SU-DHL-6 (cell line): Measurements from ENCODE around the gene PPP2R2D.

Experiments used
- H2AFZ ChIP-seq: fragments of 200-600 bp; sonication (generic); 2 replicates; pipeline ENCODE4 v1.6.1; 2014; ENCODE audit warnings: low read depth, mild to moderate bottlenecking, moderate library complexity, mixed read lengths, antibody characterized with exemption, low read length; ENCODE audit not compliant: severe bottlenecking
- H3F3A ChIP-seq: fragments of 200-600 bp; shearing (Covaris generic); 2 replicates; pipeline ENCODE4 v1.6.0; 2016; ENCODE audit warnings: antibody characterized with exemption, mild to moderate bottlenecking; ENCODE audit not compliant: insufficient read depth
- H3K27ac ChIP-seq: fragments of 200-600 bp; sonication (generic); 2 replicates; pipeline ENCODE4 v1.5.1; 2016; ENCODE audit warnings: low read depth, mild to moderate bottlenecking, low read length, moderate library complexity, mixed read lengths
- H3K27me3 ChIP-seq: fragments of 200-600 bp; sonication (generic), shearing (Covaris generic); 2 replicates; pipeline ENCODE4 v1.6.0; 2014; ENCODE audit warnings: mild to moderate bottlenecking, low read length
- H3K36me3 ChIP-seq: fragments of 200-600 bp; sonication (generic); 2 replicates; pipeline ENCODE4 v1.6.1; 2014; ENCODE audit warnings: mild to moderate bottlenecking, low read length, mixed read lengths
- H3K4me2 ChIP-seq: fragments of 300-600, 200-600 bp; shearing (Covaris generic), sonication (generic); 2 replicates; pipeline ENCODE4 v1.6.0; 2014; ENCODE audit warnings: low read length, low read depth, mild to moderate bottlenecking; ENCODE audit not compliant: poor library complexity, severe bottlenecking
- H3K4me3 ChIP-seq: fragments of 200-600 bp; sonication (generic); 2 replicates; pipeline ENCODE4 v1.5.1; 2014; ENCODE audit warnings: antibody characterized with exemption, low read length, mild to moderate bottlenecking, mixed read lengths; ENCODE audit not compliant: insufficient read depth, poor library complexity, severe bottlenecking
- H3K79me2 ChIP-seq: fragments of 200-600 bp; sonication (generic); 2 replicates; pipeline ENCODE4 v1.6.1; 2014; ENCODE audit warnings: mild to moderate bottlenecking, low read length, moderate library complexity; ENCODE audit not compliant: insufficient read depth
- H3K9ac ChIP-seq: fragments of 200-600 bp; sonication (generic); 2 replicates; pipeline ENCODE4 v1.7.0; 2014; ENCODE audit warnings: mild to moderate bottlenecking, low read length
- H3K9me2 ChIP-seq: fragments of 200-600 bp; sonication (generic); replicated peaks from 2 replicates; pipeline ENCODE4 v1.6.1; 2014; ENCODE audit warnings: low read length; ENCODE audit not compliant: insufficient read depth
- H3K9me3 ChIP-seq: fragments of 200-600 bp; sonication (generic); 2 replicates; pipeline ENCODE4 v1.6.1; 2014; ENCODE audit warnings: low read length, mixed read lengths; ENCODE audit not compliant: insufficient read depth
- H4K20me1 ChIP-seq: fragments of 200-600 bp; sonication (generic); 2 replicates; pipeline ENCODE4 v1.6.1; 2014; ENCODE audit warnings: low read depth, mild to moderate bottlenecking, antibody characterized with exemption, low read length, moderate library complexity, mixed read lengths
- EZH2phosphoT487 ChIP-seq: fragments of 200-600 bp; sonication (generic), shearing (Covaris generic); conservative IDR thresholded peaks from 2 replicates; pipeline ENCODE4 v1.6.1; 2018; ENCODE audit warnings: mild to moderate bottlenecking, antibody characterized with exemption, low read length, moderate library complexity, mixed read lengths
- TF ChIP-seq, protein P1 (sequence below): fragments of 200-600 bp; sonication (generic); IDR thresholded peaks from one replicate; pipeline ENCODE4 v1.5.1; 2017; ENCODE audit warnings: antibody characterized with exemption, mild to moderate bottlenecking, low read length, moderate library complexity; ENCODE audit not compliant: insufficient read depth, poor library complexity, severe bottlenecking

The PPP2R2D gene

DNA sequence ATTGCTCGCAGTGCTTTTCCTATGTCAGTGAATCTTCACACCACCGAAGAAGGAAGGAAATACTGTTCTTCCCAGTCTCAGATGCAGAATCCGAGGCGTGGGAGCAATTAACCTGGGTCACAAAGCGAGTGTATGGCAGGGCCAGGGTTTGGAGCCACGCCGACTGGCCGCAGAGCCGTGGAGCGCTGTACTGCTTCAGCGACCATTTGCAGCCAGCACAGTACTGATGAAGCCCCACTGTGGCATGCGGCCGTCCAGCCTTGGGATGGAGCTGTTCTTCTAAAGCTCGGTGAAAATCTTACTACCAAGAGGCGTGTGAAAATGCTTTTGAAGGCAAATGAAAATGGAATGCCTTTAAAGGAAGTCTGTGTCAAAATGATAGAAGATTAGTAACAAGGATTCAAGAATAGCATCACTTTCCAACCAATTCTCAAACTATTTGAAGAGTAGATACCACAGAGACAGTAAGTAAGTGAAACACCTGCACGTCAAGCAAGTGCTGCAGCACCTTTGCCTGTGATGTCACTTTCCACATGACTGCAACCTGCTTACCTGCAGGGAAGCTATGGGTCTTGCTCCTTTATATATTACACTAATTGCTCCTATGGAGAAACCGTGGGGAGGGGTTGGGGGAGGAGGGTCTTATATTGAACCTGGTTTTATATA lies 4.9 kb downstream of the PPP2R2D start:
- no peak for TF ChIP-seq EZH2phosphoT487
- TF ChIP-seq, protein P1, sequence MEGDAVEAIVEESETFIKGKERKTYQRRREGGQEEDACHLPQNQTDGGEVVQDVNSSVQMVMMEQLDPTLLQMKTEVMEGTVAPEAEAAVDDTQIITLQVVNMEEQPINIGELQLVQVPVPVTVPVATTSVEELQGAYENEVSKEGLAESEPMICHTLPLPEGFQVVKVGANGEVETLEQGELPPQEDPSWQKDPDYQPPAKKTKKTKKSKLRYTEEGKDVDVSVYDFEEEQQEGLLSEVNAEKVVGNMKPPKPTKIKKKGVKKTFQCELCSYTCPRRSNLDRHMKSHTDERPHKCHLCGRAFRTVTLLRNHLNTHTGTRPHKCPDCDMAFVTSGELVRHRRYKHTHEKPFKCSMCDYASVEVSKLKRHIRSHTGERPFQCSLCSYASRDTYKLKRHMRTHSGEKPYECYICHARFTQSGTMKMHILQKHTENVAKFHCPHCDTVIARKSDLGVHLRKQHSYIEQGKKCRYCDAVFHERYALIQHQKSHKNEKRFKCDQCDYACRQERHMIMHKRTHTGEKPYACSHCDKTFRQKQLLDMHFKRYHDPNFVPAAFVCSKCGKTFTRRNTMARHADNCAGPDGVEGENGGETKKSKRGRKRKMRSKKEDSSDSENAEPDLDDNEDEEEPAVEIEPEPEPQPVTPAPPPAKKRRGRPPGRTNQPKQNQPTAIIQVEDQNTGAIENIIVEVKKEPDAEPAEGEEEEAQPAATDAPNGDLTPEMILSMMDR: no peak
- H3K36me3 ChIP-seq: no peaks in the 10 kb centered on the region
- no peak overlapping the region for H2AFZ ChIP-seq
- H3K9me3 ChIP-seq: no peaks in the 10 kb centered on the region
- H3K9ac ChIP-seq: no peak overlapping the region
- H3K4me2 ChIP-seq: no peak overlapping the region
- H3K9me2 ChIP-seq: no peaks in the 10 kb centered on the region
- H4K20me1 ChIP-seq: peaks cover 17% of the 10 kb centered on the region
- H3F3A ChIP-seq: no peaks in the 10 kb centered on the region
- H3K27me3 ChIP-seq: no peaks in the 10 kb centered on the region
- no peak overlapping the region for H3K27ac ChIP-seq
- H3K4me3 ChIP-seq: no peak overlapping the region
- peaks cover 93% of the 10 kb centered on the region for H3K79me2 ChIP-seq

DNA sequence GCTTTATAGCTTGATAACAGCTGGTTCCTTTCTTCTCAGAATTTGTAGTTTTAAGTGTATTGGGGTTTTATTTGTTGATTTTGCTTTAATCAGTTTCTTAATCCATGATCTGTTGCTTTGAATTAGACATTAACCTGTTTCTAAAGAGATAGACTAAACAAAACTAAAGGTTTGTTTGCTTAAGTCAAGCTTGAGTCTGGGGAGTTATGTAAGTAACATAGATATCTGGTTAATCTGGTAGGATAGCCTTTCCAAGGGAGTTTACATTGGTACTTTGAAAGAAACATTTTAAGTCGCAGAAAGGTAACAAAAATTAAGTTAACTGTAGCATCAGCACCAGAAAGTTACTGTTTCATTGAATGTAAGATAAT lies 5.4 kb downstream of the PPP2R2D start:
- Histone ChIP-seq H3F3A (no peaks in the 10 kb centered on the region), H3K9me3 (no peaks in the 10 kb centered on the region), H3K9ac (no peak overlapping the region), H4K20me1 (peaks cover 17% of the 10 kb centered on the region), H3K27me3 (no peaks in the 10 kb centered on the region), H3K4me2 (no peak overlapping the region), H3K27ac (no peak overlapping the region), H3K79me2 (peaks cover 96% of the 10 kb centered on the region), H3K4me3 (no peak overlapping the region), H3K9me2 (no peaks in the 10 kb centered on the region), H3K36me3 (no peaks in the 10 kb centered on the region), H2AFZ (no peak overlapping the region)
- TF ChIP-seq, protein P1: no peak
- no peak for TF ChIP-seq EZH2phosphoT487

DNA sequence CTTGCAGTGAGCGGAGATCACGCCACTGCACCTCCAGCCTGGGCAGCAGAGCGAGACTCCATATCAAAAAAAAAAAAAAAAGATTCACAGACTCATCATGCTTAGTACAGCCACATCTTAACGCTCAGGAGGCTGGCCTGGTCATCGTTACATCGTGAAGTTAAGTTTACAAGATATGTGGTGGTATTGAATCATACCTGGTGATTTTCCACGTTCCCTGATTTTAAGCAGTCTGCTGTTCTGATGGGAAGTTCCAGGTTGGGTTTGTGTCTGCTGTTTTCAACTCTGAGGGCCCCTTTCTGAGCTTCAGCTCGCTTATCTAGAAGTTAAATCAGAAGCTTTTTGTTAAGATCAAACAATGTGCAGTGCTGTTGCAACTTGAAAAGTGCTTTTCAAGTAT lies 6.9 kb downstream of the PPP2R2D start:
- Histone ChIP-seq H3F3A (no peaks in the 10 kb centered on the region), H3K9ac (no peak overlapping the region), H4K20me1 (peaks cover 17% of the 10 kb centered on the region), H3K27ac (no peak overlapping the region), H3K4me3 (no peak overlapping the region), H3K79me2 (peaks cover 95% of the 10 kb centered on the region), H3K27me3 (no peaks in the 10 kb centered on the region), H3K4me2 (no peak overlapping the region), H3K36me3 (0 out of 2 replicates have a peak, but pooled peaks cover 3% of the 10 kb centered on the region), H3K9me2 (no peaks in the 10 kb centered on the region), H3K9me3 (no peaks in the 10 kb centered on the region), H2AFZ (no peak overlapping the region)
- TF ChIP-seq, protein P1: no peak
